GM18951 (cell line): ENCODE results near the gene NFAT5.

ENCODE experiments used
- POLR2A ChIP-seq: IDR thresholded peaks from 4 replicates; pipeline ENCODE4 v1.6.1; 2011; ENCODE audit warnings: mild to moderate bottlenecking; ENCODE audit not compliant: insufficient read length, insufficient read depth; ENCODE audit errors: extremely low read depth
- in situ Hi-C: fragments of 300-500 bp; cut with MboI; formaldehyde crosslinking; loops from one replicate; pipeline ENCODE4 v1.12.0; 2022; ENCODE audit warnings: low sequenced_read_pairs, mixed read lengths, inconsistent platforms; ENCODE audit not compliant: unreplicated experiment

Gene NFAT5

GRCh38 chr16:69589434-69590269 is 23.9 kb downstream of the NFAT5 start:
- TF ChIP-seq POLR2A = no peak
- in situ Hi-C loops = no loop called here

GRCh38 chr16:69590590-69590989 is 24.8 kb downstream of the NFAT5 start:
- in situ Hi-C loops = no loop called here
- TF ChIP-seq POLR2A = no peak

GRCh38 chr16:69593751-69594255 is 28.0 kb downstream of the NFAT5 start:
- TF ChIP-seq POLR2A = no peak
- in situ Hi-C loops = no loop called here

GRCh38 chr16:69595127-69596036 is 29.6 kb downstream of the NFAT5 start:
- TF ChIP-seq POLR2A = no peak
- in situ Hi-C loops = no loop called here

- in situ Hi-C loops = no loop called here
- TF ChIP-seq POLR2A = no peak
Observed at GRCh38 chr16:69596801-69597200, 31.0 kb downstream of the NFAT5 start.

GRCh38 chr16:69598045-69598444 is 32.3 kb downstream of the NFAT5 start:
- TF ChIP-seq POLR2A = no peak
- in situ Hi-C loops = no loop called here

GRCh38 chr16:69599731-69600130 is 34.0 kb downstream of the NFAT5 start:
- in situ Hi-C loops = no loop called here

GRCh38 chr16:69600202-69600601 is 34.4 kb downstream of the NFAT5 start:
- no peak for TF ChIP-seq POLR2A
- in situ Hi-C loops = no loop called here

More at GRCh38 chr16:69599731-69600130, 34.0 kb downstream of the NFAT5 start:
- no peak for TF ChIP-seq POLR2A

GRCh38 chr16:69601250-69601649 is 35.5 kb downstream of the NFAT5 start:
- in situ Hi-C loops = no loop called here
- TF ChIP-seq POLR2A = no peak

- in situ Hi-C loops = no loop called here
- TF ChIP-seq POLR2A = no peak
Observed at GRCh38 chr16:69606985-69607384, 41.2 kb downstream of the NFAT5 start.

GRCh38 chr16:69607674-69608073 is 41.9 kb downstream of the NFAT5 start:
- no peak for TF ChIP-seq POLR2A
- in situ Hi-C loops = no loop called here

GRCh38 chr16:69610356-69610755 is 44.6 kb downstream of the NFAT5 start:
- TF ChIP-seq POLR2A = no peak
- in situ Hi-C loops = no loop called here

- in situ Hi-C loops = no loop called here
- no peak for TF ChIP-seq POLR2A
Observed at GRCh38 chr16:69611103-69611640, 45.4 kb downstream of the NFAT5 start.

GRCh38 chr16:69613378-69614154 is 47.8 kb downstream of the NFAT5 start:
- no peak for TF ChIP-seq POLR2A
- in situ Hi-C loops = no loop called here
